HG03103 (cell line): ENCODE data around the gene BACH2.

Experiments used
- ATAC-seq: cut with Tn5 transposase; IDR thresholded peaks from one replicate; pipeline ENCODE4 v1.9.1; 2021; ENCODE audit warnings: low read depth; ENCODE audit not compliant: unreplicated experiment

Gene BACH2

GRCh38 chr6:90008908-90009501 is 287.6 kb downstream of the BACH2 start:
- ATAC-seq: no peak

- ATAC-seq: no peak
Observed at GRCh38 chr6:90008189-90008907, 288.3 kb downstream of the BACH2 start.

GRCh38 chr6:90005048-90005827 is 291.4 kb downstream of the BACH2 start:
- no peak for ATAC-seq

GRCh38 chr6:90004511-90004910 is 292.1 kb downstream of the BACH2 start:
- no peak for ATAC-seq

GRCh38 chr6:90003941-90004340 is 292.7 kb downstream of the BACH2 start:
- ATAC-seq: no peak

- no peak for ATAC-seq
Observed at GRCh38 chr6:90003069-90003795, 293.4 kb downstream of the BACH2 start.

- no peak for ATAC-seq
Observed at GRCh38 chr6:90000864-90001731, 295.5 kb downstream of the BACH2 start.

- ATAC-seq: no peak
Observed at GRCh38 chr6:89999945-90000825, 296.5 kb downstream of the BACH2 start.

- no peak for ATAC-seq
Observed at GRCh38 chr6:89999154-89999553, 297.5 kb downstream of the BACH2 start.

GRCh38 chr6:89997456-89998445 is 298.9 kb downstream of the BACH2 start:
- ATAC-seq: no peak

- no peak for ATAC-seq
Observed at GRCh38 chr6:89993411-89993810, 303.2 kb downstream of the BACH2 start.

- ATAC-seq: no peak
Observed at GRCh38 chr6:89992818-89993217, 303.8 kb downstream of the BACH2 start.

GRCh38 chr6:89989742-89990141 is 306.9 kb downstream of the BACH2 start:
- ATAC-seq: no peak

- ATAC-seq: no peak
Observed at GRCh38 chr6:89987830-89988229, 308.8 kb downstream of the BACH2 start.

- ATAC-seq: no peak
Observed at GRCh38 chr6:89987140-89987539, 309.5 kb downstream of the BACH2 start.

- no peak for ATAC-seq
Observed at GRCh38 chr6:89986650-89987074, 310.0 kb downstream of the BACH2 start.

GRCh38 chr6:89985751-89986493 is 310.7 kb downstream of the BACH2 start:
- no peak for ATAC-seq
